Epithelial cell of prostate (primary cell): ENCODE results near the gene TELO2.
"Not testable (repeated sequence)": the region's sequence is repeated elsewhere in the genome, so short reads cannot be mapped to it uniquely, and the experiment has no call there.

Experiments
- DNase-seq: peaks from one replicate; pipeline ENCODE4 v3.0.0-alpha.2; 2011; ENCODE audit warnings: low read depth, low spot score
- H3K27ac ChIP-seq: fragments of 450-650 bp; 2 replicates; pipeline ENCODE4 v1.5.1; 2017; ENCODE audit warnings: mild to moderate bottlenecking

The TELO2 gene

DNA sequence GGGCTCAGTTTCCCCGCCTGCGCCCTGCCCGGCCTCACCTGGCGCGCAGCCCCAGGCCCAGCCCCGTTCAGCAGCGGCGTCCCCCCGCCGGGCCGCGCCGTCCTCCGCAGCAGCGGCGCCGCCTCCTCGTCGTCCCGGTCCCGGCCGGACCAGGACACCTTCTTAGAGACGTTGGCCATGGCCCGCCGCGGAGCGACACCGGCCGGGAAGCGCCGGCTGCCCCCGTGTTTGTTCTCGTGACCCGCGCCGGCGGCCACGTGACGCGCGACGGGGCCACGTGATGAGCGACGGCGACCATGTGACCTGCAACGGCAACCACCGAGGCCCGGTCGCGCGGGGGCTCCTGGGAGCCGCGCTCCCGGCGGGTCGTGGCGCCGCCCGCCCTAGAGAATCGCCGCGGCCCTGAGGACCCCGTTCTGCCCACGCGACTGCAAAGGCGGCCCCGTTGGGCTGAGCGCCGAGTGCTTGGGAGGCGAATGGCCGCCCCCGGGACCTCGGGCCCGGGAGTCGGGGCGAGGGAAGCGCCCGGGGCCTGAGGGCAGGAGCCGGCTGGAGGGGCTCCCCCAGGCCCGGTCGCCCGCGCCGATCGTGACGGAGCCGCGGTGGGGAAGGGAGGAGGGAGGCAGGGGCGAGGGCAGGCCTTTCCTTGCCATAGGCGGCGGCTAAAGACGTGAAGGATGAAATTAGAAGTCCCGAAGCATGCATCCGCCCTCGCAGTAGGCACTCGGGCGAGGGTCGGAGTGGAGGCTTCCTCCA lies 18.2 kb upstream of the TELO2 start, which contains the start of gene CLCN7:
Gene CLCN7, minus strand, starts transcription at position 233 of the 756 bp plus-strand sequence. Its CDS starts 54 bp downstream, at position 179.
- H3K27ac ChIP-seq: peak within 1 kb of the TSS; percentile 52
- peak; percentile 31 for DNase-seq

DNA sequence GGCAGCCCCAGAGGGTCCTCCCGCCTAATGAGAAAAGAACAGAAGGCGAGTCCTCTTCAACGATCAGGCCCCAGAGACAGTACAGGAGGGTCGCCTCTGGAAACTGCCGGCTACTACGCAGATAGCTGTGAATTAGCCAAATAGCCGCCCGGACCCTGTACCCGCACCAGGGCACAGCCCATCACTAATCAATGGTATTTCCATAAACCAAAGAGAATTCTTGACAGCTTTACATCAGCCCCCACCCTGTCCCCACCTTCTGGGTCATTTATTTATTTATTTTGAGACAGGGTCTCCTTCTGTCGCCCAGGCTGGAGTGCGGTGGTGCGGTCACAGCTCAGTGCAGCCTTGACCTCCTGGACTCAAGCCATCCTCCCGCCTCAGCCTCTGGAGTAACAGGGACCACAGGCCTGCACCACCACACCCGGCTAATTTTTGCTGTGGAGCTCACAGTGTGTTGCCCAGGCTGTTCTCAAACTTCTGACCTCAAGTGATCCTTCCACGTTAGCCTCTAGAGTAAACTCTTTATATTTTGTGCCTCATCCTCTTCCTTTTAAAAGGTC lies 17.5 kb upstream of the TELO2 start:
- DNase-seq: no peak
- peak overlapping the region; percentile 52 for H3K27ac ChIP-seq

DNA sequence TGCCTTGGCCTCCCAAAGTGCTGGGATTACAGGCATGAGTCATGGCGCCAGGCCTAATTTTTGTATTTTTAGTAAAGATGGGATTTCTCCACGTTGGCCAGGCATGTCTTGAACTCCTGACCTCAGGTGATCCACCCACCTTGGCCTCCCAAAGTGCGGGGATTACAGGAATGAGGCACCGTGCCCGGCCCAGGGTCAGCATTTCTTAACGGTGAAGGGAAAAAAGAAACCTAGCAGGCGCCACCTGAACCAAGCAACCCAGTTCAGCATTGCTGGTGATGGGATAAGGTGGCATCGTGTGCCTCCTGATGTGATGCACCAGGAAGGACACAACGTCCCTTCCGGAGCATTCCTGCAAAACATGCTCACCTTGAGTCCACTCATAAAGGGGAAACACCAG lies 16.1 kb upstream of the TELO2 start:
- no peak overlapping the region for H3K27ac ChIP-seq
- DNase-seq: no peak

DNA sequence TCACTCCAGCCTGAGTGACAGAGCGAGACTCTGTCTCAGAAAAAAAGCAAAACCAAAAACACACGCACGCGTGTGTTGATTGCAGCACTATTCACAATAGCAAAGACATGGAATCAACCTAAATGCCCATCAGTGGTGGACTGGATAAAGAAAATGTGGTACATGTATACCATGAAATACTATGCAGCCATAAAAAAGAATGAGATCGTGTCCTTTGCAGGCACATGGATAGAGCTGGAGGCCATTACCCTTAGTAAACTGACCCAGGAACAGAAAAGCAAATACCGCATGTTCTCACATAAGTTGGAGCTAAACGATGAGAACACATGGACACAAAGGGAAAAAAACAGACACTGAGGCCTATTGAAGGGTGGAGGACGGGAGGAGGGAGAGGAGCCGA lies 14.2 kb upstream of the TELO2 start:
- not testable (repeated sequence) for H3K27ac ChIP-seq, DNase-seq

DNA sequence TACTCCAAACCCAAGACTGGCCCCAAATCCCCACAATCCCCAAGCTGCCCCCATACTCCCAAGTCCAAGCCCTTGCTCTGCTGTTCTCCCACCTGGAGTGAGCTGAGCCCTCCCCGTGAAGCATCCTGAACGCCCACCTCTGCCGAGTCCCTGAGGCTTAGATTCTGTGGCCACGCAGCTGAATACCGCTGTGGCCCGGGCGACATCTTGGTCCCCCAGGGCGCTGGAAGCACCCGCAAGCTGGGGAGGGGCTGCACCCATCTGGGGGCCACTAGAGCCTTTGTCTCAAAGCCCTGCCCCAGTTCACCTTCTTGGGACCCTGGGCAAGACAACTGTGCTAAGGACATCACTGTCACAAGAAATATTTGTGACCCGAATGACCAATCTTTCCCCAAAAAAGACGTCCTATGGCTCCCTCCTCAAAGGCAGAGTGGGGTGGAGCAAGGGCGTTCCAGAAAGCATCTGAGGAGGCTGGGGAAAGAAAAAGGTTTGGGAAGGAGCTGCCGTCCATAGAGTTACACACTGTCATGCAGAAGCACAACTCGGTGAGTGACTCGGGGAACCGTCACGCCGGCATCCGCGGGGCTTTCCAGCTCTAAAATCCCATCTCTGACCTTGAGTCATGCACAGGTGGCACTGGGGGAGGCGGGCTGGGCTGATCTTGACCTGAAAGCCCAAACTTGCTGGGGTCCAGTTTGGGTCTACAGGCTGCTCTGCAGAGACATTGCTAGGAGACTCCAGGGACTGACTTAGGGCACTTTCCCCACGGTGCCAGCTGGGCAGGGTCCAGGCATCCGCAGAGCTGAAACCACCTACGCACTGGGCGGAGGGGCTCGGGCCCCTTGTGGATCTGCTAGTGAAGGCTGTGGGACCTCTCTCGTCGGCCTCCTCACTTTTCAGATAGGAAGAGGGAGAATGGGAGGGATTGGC lies 11.0 kb upstream of the TELO2 start:
- H3K27ac ChIP-seq: peak overlapping the region; percentile 10
- DNase-seq: no peak

DNA sequence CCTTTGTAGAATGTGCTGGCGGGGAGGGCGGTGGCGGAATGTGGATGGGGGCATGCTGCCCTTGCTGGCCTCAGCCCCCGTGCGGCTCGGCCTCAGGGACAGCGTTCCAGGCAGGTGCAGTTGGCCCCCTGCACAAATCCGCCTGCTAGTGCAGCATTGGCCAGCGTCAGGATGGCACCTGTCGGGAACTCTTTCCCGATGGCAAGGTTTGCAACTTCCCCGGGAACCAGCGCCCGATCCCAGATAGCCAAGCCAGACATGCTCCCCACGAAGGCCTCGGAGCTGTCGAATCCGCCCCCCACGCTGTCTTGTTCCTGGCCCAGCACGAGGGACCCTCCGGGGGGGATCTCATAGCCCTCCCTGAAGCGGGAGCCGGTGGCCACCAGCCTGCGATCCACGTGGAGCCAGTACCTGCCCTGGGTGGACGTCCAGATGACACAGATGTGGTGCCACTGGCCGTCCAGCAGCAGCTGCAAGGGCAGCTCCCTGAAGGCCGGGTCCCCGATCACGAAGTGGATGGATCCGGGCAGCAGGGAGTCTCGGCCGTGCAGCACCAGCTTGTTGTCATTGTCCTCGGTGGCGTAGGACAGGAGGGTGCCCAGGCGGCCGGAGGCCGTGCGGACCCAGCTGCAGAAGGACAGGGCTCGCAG lies 7.2 kb upstream of the TELO2 start:
- H3K27ac ChIP-seq: no peak overlapping the region
- no peak for DNase-seq

DNA sequence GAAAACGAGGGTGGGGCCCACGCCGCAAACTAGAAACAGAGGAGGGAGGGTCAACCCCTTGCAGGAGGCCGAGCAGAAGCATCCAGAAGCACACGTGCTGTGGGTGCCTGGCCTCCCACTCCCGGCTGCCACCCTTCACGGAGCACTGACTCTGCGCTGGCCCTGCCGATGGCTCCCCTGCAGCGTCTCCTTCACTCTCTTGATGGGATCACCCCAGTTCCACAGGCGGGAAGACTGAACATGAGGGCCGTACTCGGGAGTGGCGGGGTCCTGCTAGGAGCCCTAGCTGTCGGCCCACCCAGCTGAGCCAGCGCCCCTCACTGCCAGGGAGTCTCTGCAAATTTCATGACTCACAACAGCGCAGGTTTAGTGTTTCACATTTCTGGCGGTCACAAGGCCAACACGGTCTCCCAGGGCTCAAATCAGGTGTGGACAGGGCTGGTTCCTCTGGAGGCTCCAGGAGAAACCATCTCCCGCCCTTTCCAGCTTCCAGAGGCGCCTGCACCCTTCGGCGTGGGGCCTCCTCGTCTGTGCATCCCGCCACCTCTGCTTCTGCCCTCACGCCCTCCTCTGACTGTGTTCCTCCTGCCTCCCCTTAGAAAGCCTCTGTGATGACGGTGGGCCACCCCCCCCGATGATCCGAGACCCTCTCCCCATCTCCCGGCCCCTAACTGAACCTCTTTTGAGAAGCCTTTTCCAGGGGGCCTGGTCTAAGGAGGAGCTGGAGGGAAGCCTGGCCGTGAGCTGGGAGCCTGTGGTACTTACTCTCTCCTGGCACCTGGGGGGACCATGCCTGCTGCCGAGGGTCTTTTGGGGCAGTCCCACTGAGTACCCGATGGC lies 6.4 kb upstream of the TELO2 start:
- no peak for DNase-seq

DNA sequence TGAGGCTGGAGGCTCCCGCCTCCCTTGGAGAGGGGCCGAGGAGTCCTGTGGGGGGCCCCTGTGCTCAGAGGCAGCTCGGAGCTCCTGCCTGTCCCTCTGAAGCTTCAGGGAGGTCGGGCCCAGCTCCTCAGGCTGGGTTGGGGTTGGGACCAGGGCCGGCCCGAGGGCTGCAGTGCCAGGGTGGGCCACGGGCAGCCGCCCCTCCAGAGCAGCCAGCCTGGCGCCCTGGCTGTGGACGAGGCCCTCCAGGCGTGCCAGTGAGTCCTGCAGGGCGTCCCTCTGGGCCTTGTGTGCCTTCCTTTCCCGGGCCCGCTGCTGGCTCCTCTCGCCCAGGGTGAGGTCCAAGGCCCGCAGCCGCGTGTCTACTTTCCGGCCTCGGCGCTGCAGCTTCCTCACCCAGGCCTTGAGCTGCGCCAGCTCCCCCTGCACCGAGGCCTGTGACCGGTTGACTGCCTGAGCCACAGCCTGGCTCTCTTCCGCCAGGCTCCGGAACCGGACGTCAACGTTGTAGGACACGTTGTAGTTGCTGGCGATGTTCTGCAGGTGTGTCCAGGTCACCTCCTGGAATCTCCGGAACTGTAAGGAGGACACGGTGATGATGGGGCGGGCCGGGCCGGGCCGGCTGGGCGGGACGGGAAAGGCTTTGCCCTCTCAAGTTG lies 5.6 kb upstream of the TELO2 start:
- H3K27ac ChIP-seq: no peak overlapping the region
- DNase-seq: no peak

More for the DNA sequence above, 6.4 kb upstream of the TELO2 start:
- H3K27ac ChIP-seq: no peak overlapping the region

DNA sequence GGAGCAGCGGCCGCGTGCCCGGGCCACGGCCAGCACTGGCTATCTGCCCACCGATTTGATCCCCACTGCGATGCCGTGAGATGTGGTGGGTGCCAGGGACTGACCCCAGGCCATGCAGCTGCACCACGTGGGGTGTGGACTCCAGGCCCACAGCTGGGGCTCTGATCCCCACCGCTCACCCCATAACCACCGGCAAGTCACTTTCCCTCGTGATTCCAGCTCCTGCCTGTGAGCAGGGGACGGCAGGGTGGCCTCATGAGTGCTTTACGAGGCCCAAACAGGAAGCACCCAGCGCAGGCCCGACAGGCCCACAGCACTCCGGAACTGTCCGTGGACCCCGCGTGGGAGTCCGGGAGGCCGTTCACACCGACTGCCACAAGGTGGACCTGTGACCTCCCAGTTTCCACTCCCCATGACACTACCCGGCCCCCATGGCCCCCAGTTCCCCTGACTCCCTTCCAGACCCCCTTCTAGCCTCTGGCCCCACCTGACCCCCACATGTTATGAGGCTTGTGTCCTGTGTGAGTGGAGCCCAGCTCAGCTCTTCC lies 5.0 kb upstream of the TELO2 start:
- DNase-seq: no peak
- no peak overlapping the region for H3K27ac ChIP-seq

DNA sequence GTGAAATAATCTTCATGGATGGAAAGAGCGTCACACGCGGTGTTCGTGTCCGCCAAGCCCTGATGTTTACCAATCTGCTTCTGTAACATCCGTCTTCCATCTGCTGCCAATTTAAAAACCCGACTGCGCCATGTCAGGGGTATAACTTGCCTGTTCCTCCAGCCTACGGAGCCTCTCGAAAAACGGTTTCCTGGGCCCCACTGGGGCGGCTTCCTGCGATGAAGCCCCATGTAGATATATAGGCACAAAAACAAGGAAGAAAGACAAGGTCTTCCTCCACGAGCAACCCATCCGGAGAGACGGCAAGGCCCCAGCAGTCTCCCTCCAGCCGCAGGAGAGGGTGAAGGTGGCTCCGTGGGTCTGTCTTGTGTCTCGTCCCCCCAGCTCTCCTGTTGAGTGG lies 4.5 kb upstream of the TELO2 start, which contains the start of gene PTX4:
Gene PTX4, minus strand, starts transcription at position 326 of the 400 bp plus-strand sequence. Its CDS starts 35 bp downstream, at position 291.
- H3K27ac ChIP-seq: no peak within 1 kb of the TSS
- DNase-seq: no peak

DNA sequence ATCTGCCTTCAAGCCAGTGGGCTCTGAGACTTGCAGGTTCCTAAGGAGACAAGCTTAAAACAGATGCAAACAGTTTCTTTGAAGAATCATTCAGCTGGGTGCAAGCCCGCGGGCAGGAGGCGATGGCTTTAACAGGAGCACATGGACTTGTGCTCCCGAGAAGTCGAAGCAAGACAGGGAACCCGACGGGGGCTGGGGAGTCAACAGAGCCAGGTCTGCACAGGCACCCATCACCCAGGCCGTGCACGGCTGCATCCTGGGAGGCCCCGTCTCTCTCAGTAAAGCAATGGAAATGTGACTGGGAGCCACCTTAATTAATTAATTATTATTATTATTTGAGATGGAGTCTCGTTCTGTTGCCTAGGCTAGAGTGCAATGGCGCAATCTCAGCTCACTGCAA lies 4.1 kb upstream of the TELO2 start:
- H3K27ac ChIP-seq: no peak overlapping the region

DNA sequence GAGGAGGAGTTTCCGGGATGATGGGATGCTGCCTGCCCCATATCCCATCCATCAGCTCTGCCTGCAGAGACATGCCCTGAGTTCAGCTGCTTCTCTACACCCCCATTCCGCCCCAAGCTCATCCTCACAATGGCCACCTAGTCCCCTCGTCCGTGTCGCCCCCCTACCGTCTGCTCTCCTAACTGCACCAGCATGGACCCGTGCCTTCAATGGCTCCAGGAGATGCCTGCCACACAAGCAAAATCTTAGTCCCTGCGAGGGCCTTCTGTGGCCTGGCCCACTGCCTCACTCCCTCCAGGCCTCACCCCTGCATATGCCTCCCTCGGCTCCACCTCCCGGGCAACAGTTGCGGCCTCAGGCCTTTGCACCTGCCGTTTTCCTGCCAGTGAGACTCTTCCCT lies 1.8 kb upstream of the TELO2 start:
- no peak for DNase-seq
- H3K27ac ChIP-seq: no peak overlapping the region

More for the DNA sequence above, 4.1 kb upstream of the TELO2 start:
- no peak for DNase-seq

DNA sequence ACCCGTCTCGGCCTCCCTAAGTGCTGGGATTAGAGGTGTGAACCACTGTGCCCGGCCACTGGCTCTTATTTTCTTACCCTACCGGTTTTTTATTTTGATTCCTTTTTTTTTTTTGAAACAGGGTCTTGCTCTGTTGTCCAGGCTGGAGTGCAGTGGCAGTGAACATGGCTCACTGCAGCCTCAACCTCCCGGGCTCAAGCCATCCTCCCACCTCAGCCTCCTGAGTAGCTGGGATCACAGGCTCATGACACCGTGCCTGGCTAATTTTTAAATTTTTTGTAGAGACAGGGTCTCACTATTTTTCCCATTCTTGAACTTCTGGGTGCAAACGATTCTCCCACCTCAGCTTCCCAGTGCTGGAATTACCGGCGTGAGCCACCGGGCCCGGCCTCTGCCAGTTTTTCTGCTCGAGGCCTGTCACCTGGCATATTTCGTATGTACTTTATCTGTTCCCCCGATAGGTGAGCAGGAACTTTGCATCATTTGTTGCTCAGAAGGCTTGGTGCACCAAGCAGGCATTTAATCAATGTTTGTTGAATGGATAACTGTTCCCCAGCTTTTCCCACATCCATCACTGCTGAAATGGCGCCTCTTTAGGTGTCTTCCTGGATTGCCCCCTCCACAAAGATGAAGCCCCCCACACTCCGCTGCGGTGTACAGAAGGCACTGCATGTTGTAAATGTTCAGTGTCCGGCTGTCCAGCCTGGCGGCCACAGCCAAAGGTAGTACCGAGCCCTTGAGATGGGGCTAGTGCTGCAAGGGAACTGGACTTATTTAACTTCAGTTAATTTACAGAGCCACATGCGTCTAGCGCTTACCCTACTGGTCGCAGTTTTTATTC lies 858 bp upstream of the TELO2 start:
- no peak for DNase-seq
- H3K27ac ChIP-seq: peak overlapping the region; percentile 22

DNA sequence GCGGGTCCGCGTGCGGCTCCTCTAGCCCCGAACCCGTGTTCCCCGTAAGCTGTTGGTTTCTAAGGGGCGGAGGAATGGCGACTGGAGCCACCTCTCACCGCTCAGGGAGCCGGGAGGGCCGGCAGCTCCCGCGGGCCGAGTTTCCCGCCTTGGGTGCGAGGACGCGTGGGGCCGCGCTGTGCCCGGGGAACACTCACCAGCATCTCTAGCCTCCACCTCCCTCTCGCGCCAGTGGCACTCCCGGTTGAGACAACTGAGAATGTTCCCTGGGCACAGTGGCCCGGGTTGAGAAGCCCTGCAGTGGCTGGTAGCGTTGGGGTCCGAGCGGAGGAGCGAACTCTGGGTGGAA lies 560 bp downstream of the TELO2 start:
- no peak for DNase-seq

DNA sequence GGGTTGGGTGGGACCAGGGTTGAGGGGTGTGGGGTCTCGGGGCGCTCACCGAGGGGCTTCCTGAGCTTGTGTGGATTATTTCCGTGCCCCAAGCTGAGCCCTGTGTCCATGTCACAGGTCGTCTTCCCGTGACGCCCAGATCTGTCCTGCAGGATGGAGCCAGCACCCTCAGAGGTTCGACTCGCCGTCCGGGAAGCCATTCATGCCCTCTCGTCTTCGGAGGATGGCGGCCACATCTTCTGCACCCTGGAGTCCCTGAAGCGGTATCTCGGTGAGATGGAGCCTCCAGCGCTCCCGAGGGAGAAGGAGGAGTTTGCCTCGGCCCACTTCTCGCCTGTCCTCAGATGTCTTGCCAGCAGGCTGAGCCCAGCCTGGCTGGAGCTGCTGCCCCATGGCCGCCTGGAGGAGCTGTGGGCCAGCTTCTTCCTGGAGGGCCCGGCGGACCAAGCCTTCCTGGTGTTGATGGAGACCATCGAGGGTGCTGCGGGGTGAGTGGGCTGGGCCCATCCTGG lies 1.0 kb downstream of the TELO2 start:
- DNase-seq: peak; percentile 33
- no peak overlapping the region for H3K27ac ChIP-seq

More for the DNA sequence above, 560 bp downstream of the TELO2 start:
- peak overlapping the region; percentile 22 for H3K27ac ChIP-seq

DNA sequence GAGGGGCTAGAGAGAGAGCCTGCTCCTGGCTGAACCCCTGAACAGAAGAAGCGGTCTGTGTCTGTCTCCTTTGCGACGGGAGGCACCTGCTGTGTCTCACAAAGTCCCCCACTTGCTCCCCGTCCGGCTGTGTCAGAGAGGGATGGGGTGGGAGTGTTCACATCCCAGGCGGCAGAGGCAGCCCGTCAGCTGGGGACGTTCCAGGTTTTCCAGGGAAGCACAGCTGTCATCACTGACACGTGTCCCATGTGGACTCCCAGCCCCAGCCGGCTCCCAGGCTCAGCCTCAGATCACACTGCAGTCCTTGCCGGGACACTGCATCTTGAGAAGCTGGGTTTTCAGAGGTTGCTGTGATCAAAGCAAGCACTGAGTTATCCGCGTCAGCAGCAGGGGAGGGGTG lies 1.6 kb downstream of the TELO2 start:
- H3K27ac ChIP-seq: no peak overlapping the region
- no peak for DNase-seq

DNA sequence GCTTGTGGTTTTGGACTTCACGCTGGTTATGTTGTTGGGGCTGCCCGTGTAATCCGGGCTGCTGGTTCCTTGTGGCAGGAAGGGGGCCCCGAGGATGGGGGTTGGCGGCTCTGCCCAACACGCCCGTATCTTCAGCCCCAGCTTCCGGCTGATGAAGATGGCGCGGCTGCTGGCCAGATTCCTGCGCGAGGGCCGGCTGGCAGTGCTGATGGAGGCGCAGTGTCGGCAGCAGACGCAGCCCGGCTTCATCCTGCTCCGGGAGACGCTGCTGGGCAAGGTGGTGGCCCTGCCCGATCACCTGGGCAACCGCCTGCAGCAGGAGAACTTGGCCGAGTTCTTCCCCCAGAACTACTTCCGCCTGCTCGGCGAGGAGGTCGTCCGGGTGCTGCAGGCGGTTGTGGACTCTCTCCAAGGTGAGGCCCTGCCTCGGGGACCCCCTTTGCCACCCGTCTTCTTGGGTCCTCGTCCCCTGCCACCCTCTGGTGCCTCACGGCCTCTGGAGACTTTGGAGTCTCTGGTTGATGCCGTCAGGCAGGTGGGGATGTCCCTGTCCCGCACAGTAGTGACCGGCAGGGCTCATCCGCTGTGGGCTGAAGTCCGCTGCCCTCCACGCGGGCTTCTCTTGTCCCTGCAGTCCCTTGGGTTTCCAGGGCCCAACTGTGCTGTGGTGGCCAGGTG lies 2.2 kb downstream of the TELO2 start:
- H3K27ac ChIP-seq: no peak overlapping the region
- DNase-seq: no peak
